GM19397 (cell line): ENCODE measurements around the gene TEAD1.

Source experiments
- ATAC-seq: cut with Tn5 transposase; IDR thresholded peaks from one replicate; pipeline ENCODE4 v1.9.1; 2021; ENCODE audit warnings: mild to moderate bottlenecking, moderate library complexity; ENCODE audit not compliant: unreplicated experiment

Gene TEAD1

GRCh38 chr11:12673924-12674570 is at the start of gene TEAD1:
Gene TEAD1 (plus strand): TSS chr11:12674421.
- ATAC-seq = peak; percentile 86

GRCh38 chr11:12624595-12624994 is 49.6 kb upstream of the TEAD1 start:
- no peak for ATAC-seq

GRCh38 chr11:12625438-12626071 is 48.7 kb upstream of the TEAD1 start:
- no peak for ATAC-seq

- ATAC-seq = no peak
Measured at GRCh38 chr11:12626616-12627015, 47.6 kb upstream of the TEAD1 start.

GRCh38 chr11:12628314-12628713 is 45.9 kb upstream of the TEAD1 start:
- ATAC-seq = no peak

- ATAC-seq = no peak
Measured at GRCh38 chr11:12629601-12630313, 44.5 kb upstream of the TEAD1 start.

- ATAC-seq = no peak
Measured at GRCh38 chr11:12631651-12632050, 42.6 kb upstream of the TEAD1 start.

GRCh38 chr11:12634329-12634728 is 39.9 kb upstream of the TEAD1 start:
- ATAC-seq = no peak

- ATAC-seq = no peak
Measured at GRCh38 chr11:12636871-12637410, 37.3 kb upstream of the TEAD1 start.

GRCh38 chr11:12639388-12639787 is 34.8 kb upstream of the TEAD1 start:
- no peak for ATAC-seq

GRCh38 chr11:12640355-12640754 is 33.9 kb upstream of the TEAD1 start:
- ATAC-seq = no peak

- ATAC-seq = no peak
Measured at GRCh38 chr11:12640926-12641849, 33.0 kb upstream of the TEAD1 start.

GRCh38 chr11:12642040-12642439 is 32.2 kb upstream of the TEAD1 start:
- ATAC-seq = no peak

GRCh38 chr11:12642806-12643428 is 31.3 kb upstream of the TEAD1 start:
- ATAC-seq = no peak

GRCh38 chr11:12646478-12646877 is 27.7 kb upstream of the TEAD1 start:
- no peak for ATAC-seq

GRCh38 chr11:12653729-12654128 is 20.5 kb upstream of the TEAD1 start:
- no peak for ATAC-seq

GRCh38 chr11:12655842-12656241 is 18.4 kb upstream of the TEAD1 start:
- no peak for ATAC-seq

- no peak for ATAC-seq
Measured at GRCh38 chr11:12657336-12657735, 16.9 kb upstream of the TEAD1 start.

- ATAC-seq = no peak
Measured at GRCh38 chr11:12657981-12658380, 16.2 kb upstream of the TEAD1 start.

- no peak for ATAC-seq
Measured at GRCh38 chr11:12662101-12662689, 12.0 kb upstream of the TEAD1 start.
